Smooth muscle cell (in vitro differentiated cells): ENCODE results near the gene REELD1. TPM values are rescaled to one million over a fixed set of nuclear protein-coding genes. Genes with fewer than 3 reads are reported as not detected.

Experiments
- DNase-seq: peaks from one replicate; lab custom pipeline; 2025; ENCODE audit not compliant: unreplicated experiment; lab: John Stamatoyannopoulos, UW
- H2AFZ ChIP-seq: fragments of 200-600 bp; sonication (generic); 2 replicates; pipeline ENCODE4 v1.6.0; 2016; ENCODE audit warnings: antibody characterized with exemption, low read depth, mild to moderate bottlenecking
- H3F3A ChIP-seq: fragments of 200-600 bp; sonication (generic); 2 replicates; pipeline ENCODE4 v1.6.0; 2017; ENCODE audit warnings: antibody characterized with exemption, low read depth
- H3K27ac ChIP-seq: fragments of 200-600 bp; sonication (generic); 2 replicates; pipeline ENCODE4 v1.5.1; 2016; ENCODE audit warnings: low read depth, mild to moderate bottlenecking
- H3K27me3 ChIP-seq: fragments of 200-600 bp; sonication (generic); 2 replicates; pipeline ENCODE4 v1.6.1; 2016; ENCODE audit warnings: low read depth, mild to moderate bottlenecking
- H3K36me3 ChIP-seq: fragments of 200-600 bp; sonication (generic); 2 replicates; pipeline ENCODE4 v1.5.1; 2016; ENCODE audit warnings: low read depth
- H3K4me1 ChIP-seq: fragments of 200-600 bp; sonication (generic); 2 replicates; pipeline ENCODE4 v1.5.1; 2016; ENCODE audit warnings: low read depth
- H3K4me2 ChIP-seq: fragments of 200-600 bp; sonication (generic); 2 replicates; pipeline ENCODE4 v1.6.0; 2016; ENCODE audit warnings: mild to moderate bottlenecking
- H3K4me3 ChIP-seq: fragments of 200-600 bp; sonication (generic); 2 replicates; pipeline ENCODE4 v1.5.1; 2016; ENCODE audit warnings: mild to moderate bottlenecking
- H3K79me2 ChIP-seq: fragments of 200-600 bp; sonication (generic); 2 replicates; pipeline ENCODE4 v1.6.0; 2016; ENCODE audit warnings: low read depth, mild to moderate bottlenecking
- H3K9ac ChIP-seq: fragments of 200-600 bp; sonication (generic); 2 replicates; pipeline ENCODE4 v1.6.0; 2016; ENCODE audit warnings: low read depth
- H3K9me3 ChIP-seq: fragments of 200-600 bp; sonication (generic); replicated peaks from 2 replicates; pipeline ENCODE4 v1.5.1; 2016; ENCODE audit warnings: low read depth
- H4K20me1 ChIP-seq: fragments of 200-600 bp; sonication (generic); 2 replicates; pipeline ENCODE4 v1.6.0; 2016; ENCODE audit warnings: low read depth
- WGBS: methylation state at CpG from one replicate; pipeline ENCODE4 v1.1.7; 2016; ENCODE audit warnings: low lambda C conversion rate; 5-methylcytosine and 5-hydroxymethylcytosine counted together
- polyA plus RNA-seq: library from polyadenylated mRNA; unstranded; fragments of >200 nt; fragmentation: Nextera tagmentation; extraction: Ambion mirVana; gene quantifications from 2 replicates; pipeline ENCODE4 v1.2.1, GENCODE V29; 2016
- total RNA-seq: library from RNA; depleted of rRNA; stranded (reverse); fragments of >200 nt; gene quantifications from 2 replicates; pipeline ENCODE4 v1.2.3, GENCODE V29; 2014
- TF ChIP-seq, protein P1 (sequence below): fragments of 200-600 bp; sonication (generic); IDR thresholded peaks from 2 replicates; pipeline ENCODE4 v1.5.1; 2017; ENCODE audit warnings: borderline replicate concordance, mild to moderate bottlenecking, antibody characterized with exemption; ENCODE audit not compliant: insufficient read depth, poor library complexity, severe bottlenecking

Gene REELD1
- total and polyA plus RNA-seq, 2 experiments from 2014 or later: not detected

DNA sequence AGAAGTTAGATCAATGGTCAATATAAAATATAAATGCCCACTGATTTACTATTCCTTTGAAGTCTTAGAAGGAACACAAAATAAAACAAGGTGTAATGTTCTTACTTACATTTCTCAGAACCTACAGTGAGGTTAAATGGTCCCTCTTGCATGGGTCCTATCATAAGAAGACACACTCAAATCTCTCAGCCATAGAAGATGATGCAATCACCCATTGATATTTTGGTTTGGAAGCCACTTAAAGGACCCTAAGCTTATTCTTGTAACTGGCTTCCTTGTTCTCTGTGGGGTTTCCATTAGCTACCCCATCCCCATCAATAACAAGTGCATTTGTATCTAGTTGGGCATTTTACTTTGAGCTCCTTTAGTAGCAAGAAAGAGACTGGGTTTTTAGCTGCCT lies 15.1 kb downstream of the REELD1 start:
- DNase-seq: no peak
- TF ChIP-seq, protein P1, sequence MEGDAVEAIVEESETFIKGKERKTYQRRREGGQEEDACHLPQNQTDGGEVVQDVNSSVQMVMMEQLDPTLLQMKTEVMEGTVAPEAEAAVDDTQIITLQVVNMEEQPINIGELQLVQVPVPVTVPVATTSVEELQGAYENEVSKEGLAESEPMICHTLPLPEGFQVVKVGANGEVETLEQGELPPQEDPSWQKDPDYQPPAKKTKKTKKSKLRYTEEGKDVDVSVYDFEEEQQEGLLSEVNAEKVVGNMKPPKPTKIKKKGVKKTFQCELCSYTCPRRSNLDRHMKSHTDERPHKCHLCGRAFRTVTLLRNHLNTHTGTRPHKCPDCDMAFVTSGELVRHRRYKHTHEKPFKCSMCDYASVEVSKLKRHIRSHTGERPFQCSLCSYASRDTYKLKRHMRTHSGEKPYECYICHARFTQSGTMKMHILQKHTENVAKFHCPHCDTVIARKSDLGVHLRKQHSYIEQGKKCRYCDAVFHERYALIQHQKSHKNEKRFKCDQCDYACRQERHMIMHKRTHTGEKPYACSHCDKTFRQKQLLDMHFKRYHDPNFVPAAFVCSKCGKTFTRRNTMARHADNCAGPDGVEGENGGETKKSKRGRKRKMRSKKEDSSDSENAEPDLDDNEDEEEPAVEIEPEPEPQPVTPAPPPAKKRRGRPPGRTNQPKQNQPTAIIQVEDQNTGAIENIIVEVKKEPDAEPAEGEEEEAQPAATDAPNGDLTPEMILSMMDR: no peak
- Histone ChIP-seq H3K4me2 (no peak overlapping the region), H3K27me3 (no peaks in the 10 kb centered on the region), H3K4me3 (no peak overlapping the region), H3K79me2 (no peaks in the 10 kb centered on the region), H3F3A (no peaks in the 10 kb centered on the region), H3K36me3 (no peaks in the 10 kb centered on the region), H2AFZ (no peak overlapping the region), H4K20me1 (no peaks in the 10 kb centered on the region), H3K4me1 (peaks cover 10% of the 10 kb centered on the region), H3K9ac (no peak overlapping the region), H3K9me3 (no peaks in the 10 kb centered on the region), H3K27ac (no peak overlapping the region)

DNA sequence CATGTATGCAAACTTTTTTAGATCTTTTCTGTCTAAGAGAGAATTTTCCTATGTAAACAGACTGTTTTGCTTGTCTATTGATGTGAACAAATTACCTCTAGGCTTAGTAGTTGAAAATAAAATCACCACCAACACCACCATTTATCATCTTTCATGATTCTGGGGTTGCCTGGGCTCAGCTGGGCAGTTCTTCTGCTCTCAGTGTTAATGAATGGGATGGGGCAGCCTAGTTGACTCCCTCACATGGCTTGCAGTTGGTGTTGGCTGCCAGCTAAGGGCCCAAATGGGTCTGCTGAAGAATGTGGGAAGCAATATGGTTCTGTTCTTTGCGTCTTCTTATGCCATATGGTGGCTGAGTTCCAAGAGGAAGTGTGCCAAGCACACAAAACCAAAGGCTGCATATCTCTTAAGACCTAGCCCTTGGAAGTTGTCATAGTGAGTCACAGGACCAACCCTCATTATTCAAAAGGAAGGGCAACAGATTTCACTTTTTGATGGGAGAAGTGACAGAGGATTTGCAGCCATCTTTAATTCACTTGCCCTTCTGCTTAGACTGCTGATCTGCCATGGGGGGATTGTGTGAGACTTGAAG lies 17.9 kb downstream of the REELD1 start:
- no peak overlapping the region for H3K27ac ChIP-seq
- H3K36me3 ChIP-seq: no peaks in the 10 kb centered on the region
- no peaks in the 10 kb centered on the region for H3K79me2 ChIP-seq
- H3K27me3 ChIP-seq: no peaks in the 10 kb centered on the region
- no peak for DNase-seq
- H3F3A ChIP-seq: no peaks in the 10 kb centered on the region
- H3K9me3 ChIP-seq: no peaks in the 10 kb centered on the region
- H3K4me3 ChIP-seq: no peak overlapping the region
- H4K20me1 ChIP-seq: no peaks in the 10 kb centered on the region
- 89% methylated on average over 1 of the region's 1 CpG for WGBS
- no peak overlapping the region for H2AFZ ChIP-seq
- H3K9ac ChIP-seq: no peak overlapping the region
- TF ChIP-seq, protein P1: no peak
- H3K4me1 ChIP-seq: no peaks in the 10 kb centered on the region
- H3K4me2 ChIP-seq: no peak overlapping the region

DNA sequence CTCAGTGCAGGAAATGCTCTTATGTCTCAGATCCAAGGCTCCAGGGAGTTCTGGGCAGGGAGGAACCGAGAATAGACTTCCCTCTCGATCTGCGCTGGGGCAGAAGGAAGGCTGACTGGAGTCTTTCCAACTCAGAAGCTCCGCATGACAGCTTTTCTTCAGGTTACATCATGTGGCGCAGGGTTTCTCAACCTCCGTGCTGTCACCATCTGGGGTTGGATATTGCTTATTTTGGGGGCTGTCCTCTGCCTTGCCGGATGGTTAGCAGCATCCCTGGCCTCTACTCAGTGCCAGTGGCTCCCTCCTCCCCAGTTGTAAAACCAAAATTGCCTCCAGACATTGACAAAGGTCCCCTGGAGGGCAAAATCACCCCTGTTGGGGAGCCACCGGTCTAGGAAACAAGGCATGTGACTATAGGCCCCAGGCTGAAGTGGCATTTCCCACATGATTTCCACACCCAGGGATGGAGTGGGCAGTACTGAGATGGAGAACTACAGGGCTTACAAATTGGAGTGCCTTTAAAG lies 21.4 kb downstream of the REELD1 start:
- no peak overlapping the region for H3K4me2 ChIP-seq
- H3K27ac ChIP-seq: no peak overlapping the region
- no peak for DNase-seq
- no peaks in the 10 kb centered on the region for H3F3A ChIP-seq
- H3K9ac ChIP-seq: no peak overlapping the region
- TF ChIP-seq, protein P1: no peak
- no peaks in the 10 kb centered on the region for H3K79me2 ChIP-seq
- H3K4me3 ChIP-seq: no peak overlapping the region
- H3K9me3 ChIP-seq: no peaks in the 10 kb centered on the region
- no peaks in the 10 kb centered on the region for H3K36me3 ChIP-seq
- H2AFZ ChIP-seq: no peak overlapping the region
- H3K27me3 ChIP-seq: no peaks in the 10 kb centered on the region
- 77% methylated on average over 8 of the region's 8 CpGs for WGBS
- H4K20me1 ChIP-seq: no peaks in the 10 kb centered on the region
- no peaks in the 10 kb centered on the region for H3K4me1 ChIP-seq

DNA sequence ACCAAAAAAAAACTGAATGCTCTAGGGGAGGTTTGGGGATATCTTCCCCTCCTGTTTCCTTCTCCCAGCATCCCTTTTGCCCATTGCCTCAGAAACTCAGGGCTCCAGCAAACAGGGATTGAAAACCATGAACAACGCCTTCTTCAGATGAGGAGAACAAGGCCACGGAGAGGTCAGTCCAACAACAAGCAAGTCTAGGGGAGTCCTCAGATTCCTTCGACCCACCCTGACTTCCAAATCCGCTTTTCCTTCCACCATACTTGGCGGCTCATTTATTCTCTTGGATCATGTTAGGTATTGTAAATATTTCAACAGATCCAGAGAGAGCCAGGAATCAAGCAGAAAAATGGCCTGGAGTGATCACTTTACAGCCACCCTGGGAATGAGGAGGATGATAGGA lies 21.9 kb downstream of the REELD1 start:
- Histone ChIP-seq H3K4me2 (no peak overlapping the region), H3F3A (no peaks in the 10 kb centered on the region), H3K9ac (no peak overlapping the region), H3K4me1 (no peaks in the 10 kb centered on the region), H2AFZ (no peak overlapping the region), H4K20me1 (no peaks in the 10 kb centered on the region), H3K36me3 (no peaks in the 10 kb centered on the region), H3K27me3 (no peaks in the 10 kb centered on the region), H3K9me3 (no peaks in the 10 kb centered on the region), H3K79me2 (no peaks in the 10 kb centered on the region), H3K4me3 (no peak overlapping the region), H3K27ac (no peak overlapping the region)
- no peak for DNase-seq
- 88% methylated on average over 5 of the region's 5 CpGs for WGBS
- TF ChIP-seq, protein P1: no peak
